ENCODE measurements around the gene CIITA. TPM values are rescaled to one million over a fixed set of nuclear protein-coding genes. Genes with fewer than 3 reads are reported as not detected.
A peak's percentile ranks its signal among the peaks of the same experiment; 100 is the strongest.

Gene CIITA
- total and polyA plus RNA-seq, 10 of the 15 experiments (the other 5 are each of a cell fraction or from before 2014, with no cell fraction given), result 11.5 to 145 (median 49.7) TPM

- DNase-seq (ENCODE audit: low read depth, low spot score) (no peak), FAIRE-seq (no peak), ATAC-seq (no peak)
- ChIA-PET POLR2A (interaction anchor here (2.1 kb wide), 1 partner anchor 14 kb away, joined by 15 read pairs; no protein-coding TSS in a partner anchor), RAD21 (ENCODE audit: unreplicated experiment) (interaction anchor here (1.6 to 1.9 kb wide), 3 partner anchors 8 to 273 kb away, joined by 5 read pairs; no protein-coding TSS in a partner anchor), CTCF (interaction anchor here (1.1 to 2.2 kb wide), 3 partner anchors 8 to 378 kb away, joined by 3 to 15 read pairs (median 10); no protein-coding TSS in a partner anchor), SMC1A (ENCODE audit: uncharacterized antibody, unreplicated experiment) (no interaction called here)
- H3K9me3 ChIP-seq (replicated peaks; ENCODE audit: control insufficient read depth, insufficient read depth, low read length), result no peaks in the 10 kb centered on the region
- no peaks in the 10 kb centered on the region for H3K79me2 ChIP-seq (ENCODE audit: control insufficient read depth, insufficient read depth, low read length)
- no peak overlapping the region for H3K4me2 ChIP-seq (ENCODE audit: control insufficient read depth, insufficient read depth)
- 97% methylated on average over 14 of the region's 14 CpGs for WGBS (ENCODE audit: insufficient coverage, insufficient replicate concordance, low lambda C conversion rate, missing lambda C conversion rate)
- H3K9ac ChIP-seq (ENCODE audit: control insufficient read depth, insufficient read depth, low read length), result no peak overlapping the region
- H3K27me3 ChIP-seq (replicated peaks in 1 of 2; ENCODE audit: control insufficient read depth in 2 of 2, insufficient read depth in 2 of 2, low read length in 1 of 2), result no peaks in the 10 kb centered on the region
- TF ChIP-seq EP300 (IDR thresholded peaks at IDR 0.05; ENCODE audit: borderline replicate concordance in 1 of 2, control insufficient read depth in 1 of 2, low read depth in 2 of 2, low read length in 2 of 2) (no peak), SMC3 (IDR thresholded peaks at IDR 0.05; ENCODE audit: borderline replicate concordance, low read length) (no peak)
- no peak overlapping the region for H2AFZ ChIP-seq (ENCODE audit: control insufficient read depth, low read depth, low read length)
- intact Hi-C loops (cut with micrococcal nuclease; ENCODE audit: unreplicated experiment), result no loop called here
- no peaks in the 10 kb centered on the region for H4K20me1 ChIP-seq (ENCODE audit: control insufficient read depth, insufficient read depth)
- in situ Hi-C loops (cut with MboI), result no loop called here
- no peak overlapping the region for H3K4me3 ChIP-seq
- peaks cover 9 to 16% of the 10 kb centered on the region in 2 experiments for H3K36me3 ChIP-seq (ENCODE audit: control insufficient read depth in 2 of 2, insufficient read depth in 2 of 2, low read length in 1 of 2)
- no TSS peak for BruUV-seq (replicated peaks)
- H3K4me1 ChIP-seq (ENCODE audit: control insufficient read depth, insufficient read depth, low read length), result peaks cover 20% of the 10 kb centered on the region
- no peak overlapping the region for H3K27ac ChIP-seq (ENCODE audit: control insufficient read depth, insufficient read depth)
These were observed 102.0 kb downstream of the CIITA start for GRCh38 chr16:10978871-10979446.

- Histone ChIP-seq H3K9me3 (replicated peaks; ENCODE audit: control insufficient read depth, insufficient read depth, low read length) (no peaks in the 10 kb centered on the region), H2AFZ (ENCODE audit: control insufficient read depth, low read depth, low read length) (no peak overlapping the region), H3K27me3 (replicated peaks in 1 of 2; ENCODE audit: control insufficient read depth in 2 of 2, insufficient read depth in 2 of 2, low read length in 1 of 2) (no peaks in the 10 kb centered on the region), H3K4me2 (ENCODE audit: control insufficient read depth, insufficient read depth) (no peak overlapping the region), H3K79me2 (ENCODE audit: control insufficient read depth, insufficient read depth, low read length) (no peaks in the 10 kb centered on the region), H3K27ac (ENCODE audit: control insufficient read depth, insufficient read depth) (no peak overlapping the region), H3K36me3 (ENCODE audit: control insufficient read depth in 2 of 2, insufficient read depth in 2 of 2, low read length in 1 of 2) (peaks cover 9 to 16% of the 10 kb centered on the region in 2 experiments), H3K9ac (ENCODE audit: control insufficient read depth, insufficient read depth, low read length) (no peak overlapping the region), H3K4me1 (ENCODE audit: control insufficient read depth, insufficient read depth, low read length) (peaks cover 20% of the 10 kb centered on the region), H3K4me3 (no peak overlapping the region), H4K20me1 (ENCODE audit: control insufficient read depth, insufficient read depth) (no peaks in the 10 kb centered on the region)
- ATAC-seq (no peak), DNase-seq (ENCODE audit: low read depth, low spot score) (no peak), FAIRE-seq (no peak)
- ChIA-PET RAD21 (ENCODE audit: unreplicated experiment) (interaction anchor here (0.6 to 1.9 kb wide), 14 partner anchors 9 to 391 kb away, joined by 3 to 19 read pairs (median 4); partner anchors contain the start of gene SOCS1), POLR2A (interaction anchor here (1.2 to 2.1 kb wide), 3 partner anchors 15 to 275 kb away, joined by 3 to 15 read pairs (median 3); no protein-coding TSS in a partner anchor), CTCF (interaction anchor here (0.6 to 2.2 kb wide), 13 partner anchors 9 to 392 kb away, joined by 3 to 16 read pairs (median 5); partner anchors contain the start of gene SOCS1), SMC1A (ENCODE audit: uncharacterized antibody, unreplicated experiment) (interaction anchor here (0.8 to 1.8 kb wide), 18 partner anchors 8 to 378 kb away, joined by 3 to 7 read pairs (median 4); no protein-coding TSS in a partner anchor)
- in situ Hi-C loops (cut with MboI), result no loop called here
- no TSS peak for BruUV-seq (replicated peaks)
- WGBS (ENCODE audit: insufficient coverage, insufficient replicate concordance, low lambda C conversion rate, missing lambda C conversion rate), result 69% methylated on average over 19 of the region's 19 CpGs
- intact Hi-C loops (cut with micrococcal nuclease; ENCODE audit: unreplicated experiment), result loop anchor here (5.0 kb wide), 2 partner anchors 97 to 277 kb away; partner anchors contain the start of gene SOCS1
- TF ChIP-seq E2F8 (IDR thresholded peaks at IDR 0.05; ENCODE audit: low read depth, partially characterized antibody) (no peak), SUZ12 (IDR thresholded peaks at IDR 0.05; ENCODE audit: unreplicated experiment) (no peak), ZNF687 (IDR thresholded peaks at IDR 0.05) (0 out of 2 replicates have a peak, but pooled peaks have one; percentile 18), NBN (IDR thresholded peaks at IDR 0.05) (no peak)
These were observed 103.0 kb downstream of the CIITA start for GRCh38 chr16:10979717-10980601.
